A549 (cell line): ENCODE results near the gene FAM228B.

Experiments used
- CTCF ChIP-seq: fragments of >200 bp; sonication (Bioruptor Twin); formaldehyde crosslinking; IDR thresholded peaks from 3 replicates; pipeline ENCODE4 v1.5.1; 2016
- EP300 ChIP-seq, 2 experiments: fragments of >200 bp; sonication (Bioruptor Twin); formaldehyde crosslinking; IDR thresholded peaks; 2 replicates in 1 of 2; 3 replicates in 1 of 2; pipeline ENCODE4 v1.6.1; 2016 to 2017
- HOXB13 ChIP-seq: fragments of 250-450 bp; sonication (Bioruptor Pico); IDR thresholded peaks from 2 replicates; pipeline ENCODE4 v1.5.0; 2020; ENCODE audit warnings: low read depth, mild to moderate bottlenecking, moderate library complexity
- KDM5A ChIP-seq: fragments of 200-600 bp; sonication (generic); IDR thresholded peaks from 2 replicates; pipeline ENCODE4 v1.6.1; 2016; ENCODE audit warnings: antibody characterized with exemption, mild to moderate bottlenecking
- PBX3 ChIP-seq: IDR thresholded peaks from 2 replicates; pipeline ENCODE4 v1.6.1; 2012
- POLR2A ChIP-seq: IDR thresholded peaks from 2 replicates; pipeline ENCODE4 v1.6.1; 2012; ENCODE audit warnings: mild to moderate bottlenecking, low read length

DNA sequence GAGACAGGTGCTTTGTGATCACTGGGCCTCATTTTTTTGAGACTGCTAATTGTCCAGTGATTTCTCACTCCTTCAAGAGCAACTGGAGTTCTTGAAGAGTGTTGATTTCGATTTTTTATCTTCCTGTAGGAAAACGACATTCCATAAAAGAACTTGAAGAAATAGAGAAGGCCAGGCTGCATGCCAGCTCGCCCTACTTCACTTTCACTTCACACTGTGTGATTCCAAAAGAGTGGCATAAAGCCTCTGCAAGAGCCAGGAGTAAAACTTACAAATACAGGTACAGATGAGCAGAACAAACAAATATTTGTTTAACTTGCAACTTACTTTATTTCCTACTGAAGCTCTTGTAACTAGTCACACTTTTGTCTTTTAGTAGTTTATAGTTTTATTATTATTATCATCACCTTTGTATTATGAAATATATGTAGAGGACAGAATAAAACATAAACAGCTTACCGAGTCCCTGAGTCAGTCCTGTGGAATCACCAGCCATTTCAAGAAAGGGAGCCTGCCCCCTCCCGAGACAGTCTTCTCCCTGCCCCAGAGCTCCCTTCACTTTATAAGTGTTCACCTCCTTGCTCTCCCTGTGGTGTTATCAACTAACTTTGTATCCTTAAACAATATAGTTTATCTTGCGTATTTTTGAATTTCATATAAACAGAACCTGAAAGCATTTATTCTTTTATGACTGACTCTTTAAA is 60.2 kb downstream of the FAM228B start:
- TF ChIP-seq POLR2A (no peak), KDM5A (no peak), EP300 (IDR thresholded peaks at IDR 0.05) (no peak), PBX3 (no peak), CTCF (no peak), HOXB13 (CRISPR knock-in tag) (no peak)
